D721Med (cell line): ENCODE data around the gene MIEF2.

ENCODE experiments used
- DNase-seq: peaks from one replicate; pipeline ENCODE4 v3.0.0; 2011; ENCODE audit warnings: low spot score; ENCODE audit not compliant: insufficient read length
- FAIRE-seq: peaks from 2 replicates; lab custom pipeline; 2011; peaks lifted over from hg19 to GRCh38; lab: Jason Lieb, UNC
- CTCF ChIP-seq: IDR thresholded peaks from 2 replicates; pipeline ENCODE4 v1.5.1; 2012; ENCODE audit warnings: mild to moderate bottlenecking, control low read depth; ENCODE audit not compliant: insufficient read depth; ENCODE audit errors: missing control alignments

Gene MIEF2

GRCh38 chr17:18270046-18270931, 9.8 kb downstream of the MIEF2 start:
- FAIRE-seq (no peak), DNase-seq (no peak)
- TF ChIP-seq CTCF = no peak

GRCh38 chr17:18277076-18277475, 16.6 kb downstream of the MIEF2 start:
- DNase-seq (no peak), FAIRE-seq (no peak)
- no peak for TF ChIP-seq CTCF

- no peak for TF ChIP-seq CTCF
- FAIRE-seq = no peak
- DNase-seq = no peak
Observed at GRCh38 chr17:18278867-18279266, 18.4 kb downstream of the MIEF2 start.

GRCh38 chr17:18280249-18280648, 19.8 kb downstream of the MIEF2 start:
- TF ChIP-seq CTCF = no peak
- no peak for DNase-seq
- no peak for FAIRE-seq

GRCh38 chr17:18280766-18281371, 20.4 kb downstream of the MIEF2 start:
- FAIRE-seq = no peak
- TF ChIP-seq CTCF = no peak
- DNase-seq = no peak

GRCh38 chr17:18281788-18282187, 21.3 kb downstream of the MIEF2 start:
- TF ChIP-seq CTCF = no peak
- FAIRE-seq = no peak
- DNase-seq = no peak

GRCh38 chr17:18285296-18285695, 24.8 kb downstream of the MIEF2 start:
- FAIRE-seq = no peak
- no peak for DNase-seq
- no peak for TF ChIP-seq CTCF
